OCI-LY3 (cell line): Measurements from ENCODE around the gene IFNA2.

Source experiments
- H2AFZ ChIP-seq: fragments of 200-600, 300-600 bp; shearing (Covaris generic); 2 replicates; pipeline ENCODE4 v1.6.0; 2014; ENCODE audit warnings: antibody characterized with exemption, low read depth, low read length
- H3K27ac ChIP-seq: fragments of 200-600, 300-600 bp; sonication (generic); 2 replicates; pipeline ENCODE4 v1.5.1; 2014; ENCODE audit warnings: mild to moderate bottlenecking, low read length, moderate library complexity, mixed read lengths
- H3K27me3 ChIP-seq: fragments of 200-600, 300-600 bp; sonication (generic); 2 replicates; pipeline ENCODE4 v1.6.1; 2014; ENCODE audit warnings: low read depth, low read length, mixed read lengths
- H3K36me3 ChIP-seq: fragments of 200-600, 300-600 bp; sonication (generic); replicated peaks from 2 replicates; pipeline ENCODE3; 2014; ENCODE audit warnings: low read depth, low read length, mixed read lengths
- H3K4me1 ChIP-seq: fragments of 300-600, 200-600 bp; sonication (generic); 2 replicates; pipeline ENCODE4 v1.6.1; 2014; ENCODE audit warnings: low read length, mixed read lengths
- H3K4me2 ChIP-seq: fragments of 200-600, 300-600 bp; sonication (generic); 2 replicates; pipeline ENCODE4 v1.6.1; 2014; ENCODE audit warnings: low read length, mixed read lengths
- H3K4me3 ChIP-seq: fragments of 300-600, 200-600 bp; sonication (generic); 2 replicates; pipeline ENCODE4 v1.5.1; 2014; ENCODE audit warnings: antibody characterized with exemption, mild to moderate bottlenecking, low read length, moderate library complexity
- H3K79me2 ChIP-seq: fragments of 300-600, 200-600 bp; shearing (Covaris generic); 2 replicates; pipeline ENCODE4 v1.6.1; 2014; ENCODE audit warnings: mild to moderate bottlenecking, low read length, mixed read lengths
- H3K9ac ChIP-seq: fragments of 300-600, 200-600 bp; shearing (Covaris generic); 2 replicates; pipeline ENCODE4 v1.6.0; 2014; ENCODE audit warnings: mild to moderate bottlenecking, low read length, moderate library complexity
- H3K9me3 ChIP-seq: fragments of 200-600, 300-600 bp; shearing (Covaris generic); 2 replicates; pipeline ENCODE4 v1.6.1; 2014; ENCODE audit warnings: low read length, mixed read lengths; ENCODE audit not compliant: insufficient read depth
- H4K20me1 ChIP-seq: fragments of 200-600, 300-600 bp; sonication (generic); 2 replicates; pipeline ENCODE4 v1.6.1; 2016; ENCODE audit warnings: low read length, mixed read lengths; ENCODE audit not compliant: insufficient read depth
- CTCF ChIP-seq: fragments of 200-600, 300-600 bp; sonication (generic); IDR thresholded peaks from 2 replicates; pipeline ENCODE4 v1.5.1; 2014; ENCODE audit warnings: antibody characterized with exemption, low read length, low read depth
- EZH2phosphoT487 ChIP-seq: fragments of 200-600 bp; shearing (Covaris generic); IDR thresholded peaks from 2 replicates; pipeline ENCODE4 v1.6.1; 2018; ENCODE audit warnings: antibody characterized with exemption, mixed run types, low read depth

Gene IFNA2

GRCh38 chr9:21413624-21414023, 28.4 kb upstream of the IFNA2 start:
- TF ChIP-seq EZH2phosphoT487 = no peak
- TF ChIP-seq CTCF = peak; percentile 48
- Histone ChIP-seq H3K4me2 (no peak overlapping the region), H2AFZ (no peak overlapping the region), H4K20me1 (0 out of 2 replicates have a peak, but pooled peaks cover 11% of the 10 kb centered on the region), H3K36me3 (no peaks in the 10 kb centered on the region), H3K9ac (no peak overlapping the region), H3K79me2 (no peaks in the 10 kb centered on the region), H3K4me3 (no peak overlapping the region), H3K27me3 (peaks cover 93% of the 10 kb centered on the region), H3K9me3 (no peaks in the 10 kb centered on the region), H3K27ac (no peak overlapping the region), H3K4me1 (peaks cover 11% of the 10 kb centered on the region)

- no peaks in the 10 kb centered on the region for H3K36me3 ChIP-seq
- H2AFZ ChIP-seq = no peak overlapping the region
- TF ChIP-seq EZH2phosphoT487 (no peak), CTCF (no peak)
- H3K9ac ChIP-seq = no peak overlapping the region
- H3K4me2 ChIP-seq = no peak overlapping the region
- H3K27me3 ChIP-seq = peaks cover 91% of the 10 kb centered on the region
- H3K4me1 ChIP-seq = peaks cover 11% of the 10 kb centered on the region
- H3K9me3 ChIP-seq = no peaks in the 10 kb centered on the region
- H4K20me1 ChIP-seq = 0 out of 2 replicates have a peak, but pooled peaks cover 11% of the 10 kb centered on the region
- H3K27ac ChIP-seq = no peak overlapping the region
- H3K79me2 ChIP-seq = no peaks in the 10 kb centered on the region
- no peak overlapping the region for H3K4me3 ChIP-seq
These were observed 28.0 kb upstream of the IFNA2 start for GRCh38 chr9:21413151-21413550.

GRCh38 chr9:21412107-21412506, 26.9 kb upstream of the IFNA2 start:
- H3K36me3 ChIP-seq = no peaks in the 10 kb centered on the region
- peaks cover 91% of the 10 kb centered on the region for H3K27me3 ChIP-seq
- no peak overlapping the region for H3K27ac ChIP-seq
- TF ChIP-seq EZH2phosphoT487 (no peak), CTCF (no peak)
- H4K20me1 ChIP-seq = peaks cover 12% of the 10 kb centered on the region; the same call in 1 of the 2 replicates
- no peak overlapping the region for H2AFZ ChIP-seq
- no peaks in the 10 kb centered on the region for H3K79me2 ChIP-seq
- no peaks in the 10 kb centered on the region for H3K9me3 ChIP-seq
- H3K9ac ChIP-seq = no peak overlapping the region
- peaks cover 11% of the 10 kb centered on the region for H3K4me1 ChIP-seq
- no peak overlapping the region for H3K4me3 ChIP-seq
- H3K4me2 ChIP-seq = 0 out of 2 replicates have a peak overlapping the region, but pooled peaks have one; percentile 20

- no peak for TF ChIP-seq EZH2phosphoT487
- no peak for TF ChIP-seq CTCF
These were observed 23.6 kb upstream of the IFNA2 start, which contains the start of gene IFNA8 for GRCh38 chr9:21408817-21409216. Gene IFNA8 (plus strand): TSS chr9:21409117. CDS start chr9:21409177, 60 bp downstream.

More at GRCh38 chr9:21408817-21409216, 23.6 kb upstream of the IFNA2 start, which contains the start of gene IFNA8:
- no peaks in the 10 kb centered on the region for H3K79me2 ChIP-seq
- H3K27me3 ChIP-seq = peaks cover 90% of the 10 kb centered on the region
- H3K9ac ChIP-seq = no peak within 1 kb of the TSS
- H3K9me3 ChIP-seq = no peaks in the 10 kb centered on the region
- peaks cover 15% of the 10 kb centered on the region; the same call in 1 of the 2 replicates for H4K20me1 ChIP-seq
- H3K4me1 ChIP-seq = peaks cover 11% of the 10 kb centered on the region
- no peaks in the 10 kb centered on the region for H3K36me3 ChIP-seq
- H3K4me3 ChIP-seq = no peak within 1 kb of the TSS
- no peak within 1 kb of the TSS for H3K27ac ChIP-seq
- no peak within 1 kb of the TSS for H2AFZ ChIP-seq
- H3K4me2 ChIP-seq = no peak within 1 kb of the TSS
